Nephron progenitor cell (in vitro differentiated cells): ENCODE results near the gene FMC1.

Experiments used
- DNase-seq: peaks from one replicate; pipeline ENCODE4 v3.0.0; 2021
- H3K27ac Mint-ChIP-seq: 2 replicates; pipeline ENCODE4 v1.8.0; 2021; ENCODE audit warnings: mild to moderate bottlenecking, moderate library complexity, mixed read lengths
- H3K27me3 Mint-ChIP-seq: 2 replicates; pipeline ENCODE4 v1.8.0; 2021; ENCODE audit warnings: mild to moderate bottlenecking, low read depth, mixed read lengths; ENCODE audit not compliant: poor library complexity
- H3K36me3 Mint-ChIP-seq: 2 replicates; pipeline ENCODE4 v1.8.0; 2021; ENCODE audit warnings: low read depth, mixed read lengths
- H3K4me1 Mint-ChIP-seq: 2 replicates; pipeline ENCODE4 v1.8.0; 2021; ENCODE audit warnings: mixed read lengths
- H3K4me3 Mint-ChIP-seq: 2 replicates; pipeline ENCODE4 v1.8.0; 2021; ENCODE audit warnings: mild to moderate bottlenecking, moderate library complexity, mixed read lengths
- H3K9me3 Mint-ChIP-seq: 2 replicates; pipeline ENCODE4 v1.8.0; 2021; ENCODE audit warnings: mild to moderate bottlenecking, moderate library complexity, mixed read lengths
- TF ChIP-seq, protein P1 (sequence below): fragments of 200-600 bp; sonication (generic); IDR thresholded peaks from 2 replicates; pipeline ENCODE4 v1.5.0; 2021; ENCODE audit warnings: antibody characterized with exemption

Gene FMC1

GRCh38 chr7:139384611-139385010 is 43.5 kb downstream of the FMC1 start:
- Mint-ChIP-seq H3K4me3 (no peak overlapping the region), H3K27me3 (no peaks in the 10 kb centered on the region), H3K4me1 (peaks cover 3% of the 10 kb centered on the region), H3K36me3 (peaks cover 68% of the 10 kb centered on the region), H3K27ac (no peak overlapping the region), H3K9me3 (no peaks in the 10 kb centered on the region)
- TF ChIP-seq, protein P1, sequence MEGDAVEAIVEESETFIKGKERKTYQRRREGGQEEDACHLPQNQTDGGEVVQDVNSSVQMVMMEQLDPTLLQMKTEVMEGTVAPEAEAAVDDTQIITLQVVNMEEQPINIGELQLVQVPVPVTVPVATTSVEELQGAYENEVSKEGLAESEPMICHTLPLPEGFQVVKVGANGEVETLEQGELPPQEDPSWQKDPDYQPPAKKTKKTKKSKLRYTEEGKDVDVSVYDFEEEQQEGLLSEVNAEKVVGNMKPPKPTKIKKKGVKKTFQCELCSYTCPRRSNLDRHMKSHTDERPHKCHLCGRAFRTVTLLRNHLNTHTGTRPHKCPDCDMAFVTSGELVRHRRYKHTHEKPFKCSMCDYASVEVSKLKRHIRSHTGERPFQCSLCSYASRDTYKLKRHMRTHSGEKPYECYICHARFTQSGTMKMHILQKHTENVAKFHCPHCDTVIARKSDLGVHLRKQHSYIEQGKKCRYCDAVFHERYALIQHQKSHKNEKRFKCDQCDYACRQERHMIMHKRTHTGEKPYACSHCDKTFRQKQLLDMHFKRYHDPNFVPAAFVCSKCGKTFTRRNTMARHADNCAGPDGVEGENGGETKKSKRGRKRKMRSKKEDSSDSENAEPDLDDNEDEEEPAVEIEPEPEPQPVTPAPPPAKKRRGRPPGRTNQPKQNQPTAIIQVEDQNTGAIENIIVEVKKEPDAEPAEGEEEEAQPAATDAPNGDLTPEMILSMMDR: no peak
- no peak for DNase-seq

DNA sequence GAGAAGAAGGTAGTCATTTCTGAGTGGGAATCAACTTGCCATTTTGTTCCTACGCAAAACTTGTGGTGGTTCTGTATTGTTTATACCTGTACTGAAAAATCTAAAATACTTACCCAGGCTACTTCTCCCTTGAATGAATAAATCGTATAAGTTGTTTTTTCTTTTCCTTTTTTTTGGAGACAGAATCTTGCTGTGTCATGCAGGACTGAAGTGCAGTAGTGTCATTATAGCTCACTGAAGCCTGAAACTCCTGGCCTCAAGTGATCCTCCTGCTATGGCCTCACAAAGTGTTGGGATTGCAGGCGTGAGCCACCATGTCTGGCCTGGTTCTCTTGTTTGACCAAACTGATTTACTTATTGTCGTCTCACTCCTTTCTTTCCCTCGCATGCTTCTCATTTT is 46.5 kb downstream of the FMC1 start:
- Mint-ChIP-seq H3K36me3 (peaks cover 85% of the 10 kb centered on the region), H3K27me3 (no peaks in the 10 kb centered on the region), H3K4me1 (peaks cover 3% of the 10 kb centered on the region), H3K27ac (peak overlapping the region; percentile 89), H3K4me3 (no peak overlapping the region), H3K9me3 (no peaks in the 10 kb centered on the region)
- no peak for DNase-seq
- TF ChIP-seq, protein P1: no peak

DNA sequence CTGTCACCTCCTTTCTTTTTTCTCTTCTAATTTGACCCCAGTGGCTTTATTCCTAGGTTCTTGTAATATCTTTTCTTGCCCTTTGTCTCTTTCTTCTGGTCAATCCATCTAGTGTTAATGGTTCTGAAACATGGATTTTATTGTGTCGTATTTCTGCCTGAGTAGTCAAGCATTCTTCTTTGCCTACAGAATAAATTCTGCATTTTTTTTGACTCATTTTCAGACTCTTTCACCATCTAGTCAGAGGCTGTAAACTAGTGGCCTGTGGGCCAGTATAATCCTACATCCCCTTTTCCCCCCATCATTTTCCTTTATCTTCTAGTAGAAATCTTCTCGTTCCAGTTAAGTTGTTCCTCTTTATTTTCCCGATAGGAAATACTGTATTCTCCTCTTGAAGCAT is 48.0 kb downstream of the FMC1 start:
- DNase-seq: no peak
- peak overlapping the region; percentile 45 for H3K27ac Mint-ChIP-seq
- H3K27me3 Mint-ChIP-seq: no peaks in the 10 kb centered on the region
- no peaks in the 10 kb centered on the region for H3K9me3 Mint-ChIP-seq
- no peak overlapping the region for H3K4me3 Mint-ChIP-seq
- H3K4me1 Mint-ChIP-seq: peaks cover 3% of the 10 kb centered on the region
- TF ChIP-seq, protein P1: no peak
- peaks cover 80% of the 10 kb centered on the region for H3K36me3 Mint-ChIP-seq

DNA sequence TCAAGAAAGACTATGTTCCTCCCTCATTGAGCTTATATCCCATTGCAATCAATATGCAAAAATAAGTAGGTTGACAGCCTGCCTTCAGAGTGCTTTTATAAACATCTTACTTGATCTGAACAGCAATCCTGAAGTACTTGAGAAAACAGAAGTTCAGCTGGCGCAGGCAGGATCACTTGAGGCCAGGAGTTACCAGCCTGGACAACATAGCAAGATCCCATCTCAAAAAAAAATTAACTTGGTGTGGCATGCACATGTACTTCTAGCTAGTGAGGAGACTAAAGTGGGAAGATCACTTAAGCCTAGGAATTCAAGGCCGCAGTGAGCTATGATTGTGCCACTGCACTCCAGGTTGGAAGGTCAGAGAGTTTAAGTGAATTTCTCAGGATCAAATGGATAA is 48.6 kb downstream of the FMC1 start:
- Mint-ChIP-seq H3K4me3 (no peak overlapping the region), H3K27ac (no peak overlapping the region), H3K36me3 (peaks cover 79% of the 10 kb centered on the region), H3K9me3 (no peaks in the 10 kb centered on the region), H3K27me3 (no peaks in the 10 kb centered on the region), H3K4me1 (peaks cover 3% of the 10 kb centered on the region)
- DNase-seq: no peak
- TF ChIP-seq, protein P1: no peak

DNA sequence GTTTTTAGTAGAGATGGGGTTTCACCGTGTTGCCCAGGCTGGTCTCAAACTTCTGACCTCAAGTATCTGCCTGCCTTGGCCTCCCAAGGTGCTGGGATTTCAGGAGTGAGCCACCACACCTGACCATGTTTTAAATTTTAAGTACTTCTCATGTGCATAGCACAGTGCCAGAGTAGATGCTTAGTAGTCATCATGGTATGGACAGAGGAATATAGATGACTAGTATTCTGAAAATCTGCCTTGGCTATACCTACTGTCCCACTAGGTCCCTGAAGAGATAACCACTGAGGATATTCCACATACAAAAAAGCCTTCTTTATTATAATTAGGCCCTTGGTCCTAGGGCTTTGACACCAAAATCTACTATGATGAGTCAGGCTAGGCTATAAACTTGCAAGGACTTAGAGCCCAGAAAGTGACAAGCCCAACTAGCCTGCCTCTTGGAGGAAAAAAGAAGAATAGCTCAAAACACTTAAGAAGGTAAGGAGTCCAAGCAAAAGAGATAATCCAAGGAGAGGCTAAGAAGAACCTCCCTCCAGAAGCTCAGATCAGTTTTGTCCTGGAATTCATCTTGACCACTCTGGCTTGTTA is 52.6 kb downstream of the FMC1 start:
- no peaks in the 10 kb centered on the region for H3K27me3 Mint-ChIP-seq
- no peaks in the 10 kb centered on the region for H3K9me3 Mint-ChIP-seq
- TF ChIP-seq, protein P1: no peak
- no peaks in the 10 kb centered on the region for H3K4me1 Mint-ChIP-seq
- no peak for DNase-seq
- peaks cover 81% of the 10 kb centered on the region for H3K36me3 Mint-ChIP-seq
- H3K27ac Mint-ChIP-seq: no peak overlapping the region
- no peak overlapping the region for H3K4me3 Mint-ChIP-seq

GRCh38 chr7:139394540-139394939 is 53.4 kb downstream of the FMC1 start:
- H3K4me3 Mint-ChIP-seq: no peak overlapping the region
- H3K27ac Mint-ChIP-seq: peak overlapping the region; percentile 7
- no peaks in the 10 kb centered on the region for H3K4me1 Mint-ChIP-seq
- H3K9me3 Mint-ChIP-seq: no peaks in the 10 kb centered on the region
- TF ChIP-seq, protein P1: no peak
- H3K36me3 Mint-ChIP-seq: peaks cover 79% of the 10 kb centered on the region
- no peak for DNase-seq
- H3K27me3 Mint-ChIP-seq: no peaks in the 10 kb centered on the region
